ENCODE data around the gene OGFRL1.
"Not testable (repeated sequence)": the region's sequence is repeated elsewhere in the genome, so short reads cannot be mapped to it uniquely, and the experiment has no call there.

The OGFRL1 gene

GRCh38 chr6:71250099-71250602 lies 38.5 kb upstream of the OGFRL1 start:
- DNase-seq (ENCODE audit: insufficient read length, low spot score) = no peak
- TF ChIP-seq CTCF (IDR thresholded peaks at IDR 0.05; ENCODE audit: insufficient read depth, missing control alignments) = no peak
- no peak for FAIRE-seq

GRCh38 chr6:71252410-71252809 lies 36.2 kb upstream of the OGFRL1 start:
- FAIRE-seq = no peak
- no peak for TF ChIP-seq CTCF (IDR thresholded peaks at IDR 0.05; ENCODE audit: insufficient read depth, missing control alignments)
- no peak for DNase-seq (ENCODE audit: insufficient read length, low spot score)

GRCh38 chr6:71252960-71253359 lies 35.7 kb upstream of the OGFRL1 start:
- FAIRE-seq = no peak
- TF ChIP-seq CTCF (IDR thresholded peaks at IDR 0.05; ENCODE audit: insufficient read depth, missing control alignments) = no peak
- no peak for DNase-seq (ENCODE audit: insufficient read length, low spot score)

GRCh38 chr6:71254323-71254722 lies 34.3 kb upstream of the OGFRL1 start:
- DNase-seq (ENCODE audit: insufficient read length, low spot score) = no peak
- TF ChIP-seq CTCF (IDR thresholded peaks at IDR 0.05; ENCODE audit: insufficient read depth, missing control alignments) = no peak
- FAIRE-seq = no peak

GRCh38 chr6:71258078-71258866 lies 30.3 kb upstream of the OGFRL1 start:
- DNase-seq (ENCODE audit: insufficient read length, low spot score) (no peak), FAIRE-seq (no peak)
- TF ChIP-seq CTCF (IDR thresholded peaks at IDR 0.05; ENCODE audit: insufficient read depth, missing control alignments) = no peak

- DNase-seq (ENCODE audit: insufficient read length, low spot score) (no peak), FAIRE-seq (no peak)
- no peak for TF ChIP-seq CTCF (IDR thresholded peaks at IDR 0.05; ENCODE audit: insufficient read depth, missing control alignments)
Observed at GRCh38 chr6:71259888-71260604, 28.6 kb upstream of the OGFRL1 start.

GRCh38 chr6:71262914-71263313 lies 25.7 kb upstream of the OGFRL1 start:
- no peak for FAIRE-seq
- no peak for TF ChIP-seq CTCF (IDR thresholded peaks at IDR 0.05; ENCODE audit: insufficient read depth, missing control alignments)
- DNase-seq (ENCODE audit: insufficient read length, low spot score) = no peak

GRCh38 chr6:71266392-71266791 lies 22.2 kb upstream of the OGFRL1 start:
- DNase-seq (ENCODE audit: insufficient read length, low spot score); FAIRE-seq: not testable (repeated sequence)

Measured in D721Med (cell line).